HEK293T (cell line): ENCODE results near the gene LAMA1.

Experiments used
- CTCF ChIA-PET: fragments of 350-600 bp; formaldehyde crosslinking; extraction: SDS; loops from one replicate; lab custom pipeline; 2021; ENCODE audit warnings: antibody characterized with exemption, inconsistent platforms; lab: Yijun Ruan, JAX
- POLR2A ChIA-PET: fragments of 350-600 bp; formaldehyde crosslinking; extraction: SDS; loops from one replicate; lab custom pipeline; 2020; ENCODE audit warnings: antibody characterized with exemption, inconsistent platforms; lab: Yijun Ruan, JAX
- DNase-seq: peaks from one replicate; pipeline ENCODE4 v3.0.0; 2012; ENCODE audit warnings: mixed read lengths; ENCODE audit errors: extremely low spot score
- ARNT ChIP-seq: fragments of 450-650 bp; IDR thresholded peaks from 2 replicates; pipeline ENCODE4 v1.6.1; 2017; ENCODE audit warnings: mild to moderate bottlenecking
- BHLHE40 ChIP-seq: fragments of 450-650 bp; IDR thresholded peaks from 2 replicates; pipeline ENCODE4 v1.6.1; 2016; ENCODE audit warnings: mild to moderate bottlenecking, moderate library complexity, borderline replicate concordance
- CTBP1 ChIP-seq: fragments of 450-650 bp; IDR thresholded peaks from 2 replicates; pipeline ENCODE4 v1.6.1; 2016; ENCODE audit warnings: borderline replicate concordance
- ELF4 ChIP-seq: fragments of 450-650 bp; IDR thresholded peaks from 2 replicates; pipeline ENCODE4 v1.6.1; 2017; ENCODE audit warnings: antibody characterized with exemption
- FOXA1 ChIP-seq: fragments of 450-650 bp; IDR thresholded peaks from 2 replicates; pipeline ENCODE4 v1.6.1; 2016; ENCODE audit warnings: mild to moderate bottlenecking
- FOXK2 ChIP-seq: fragments of 450-650 bp; IDR thresholded peaks from 2 replicates; pipeline ENCODE4 v1.6.1; 2016; ENCODE audit warnings: mild to moderate bottlenecking
- FOXM1 ChIP-seq: fragments of 450-650 bp; IDR thresholded peaks from 2 replicates; pipeline ENCODE4 v1.6.1; 2017; ENCODE audit warnings: mild to moderate bottlenecking, borderline replicate concordance
- HDGF ChIP-seq: fragments of 450-650 bp; IDR thresholded peaks from 2 replicates; pipeline ENCODE4 v1.6.1; 2017; ENCODE audit warnings: antibody characterized with exemption, borderline replicate concordance
- L3MBTL2 ChIP-seq: fragments of 450-650 bp; conservative IDR thresholded peaks from 2 replicates; pipeline ENCODE4 v1.6.1; 2016; ENCODE audit warnings: mild to moderate bottlenecking
- LEF1 ChIP-seq: fragments of 450-650 bp; IDR thresholded peaks from 2 replicates; pipeline ENCODE4 v1.6.1; 2017; ENCODE audit warnings: mild to moderate bottlenecking, borderline replicate concordance
- NFRKB ChIP-seq: fragments of 450-650 bp; IDR thresholded peaks from 2 replicates; pipeline ENCODE4 v1.6.1; 2016; ENCODE audit warnings: mild to moderate bottlenecking, moderate library complexity
- SP1 ChIP-seq: fragments of 450-650 bp; IDR thresholded peaks from 2 replicates; pipeline ENCODE4 v1.6.1; 2017
- SUZ12 ChIP-seq: fragments of 450-650 bp; IDR thresholded peaks from 2 replicates; pipeline ENCODE4 v1.6.1; 2016; ENCODE audit warnings: mild to moderate bottlenecking
- TARDBP ChIP-seq: fragments of 450-650 bp; IDR thresholded peaks from 2 replicates; pipeline ENCODE4 v1.6.1; 2016
- ZNF384 ChIP-seq: fragments of 450-650 bp; IDR thresholded peaks from 2 replicates; pipeline ENCODE4 v1.6.1; 2016
- TF ChIP-seq, protein P1 (sequence below): fragments of 450-650 bp; IDR thresholded peaks from 2 replicates; pipeline ENCODE4 v1.6.1; 2016

The LAMA1 gene, protein sequence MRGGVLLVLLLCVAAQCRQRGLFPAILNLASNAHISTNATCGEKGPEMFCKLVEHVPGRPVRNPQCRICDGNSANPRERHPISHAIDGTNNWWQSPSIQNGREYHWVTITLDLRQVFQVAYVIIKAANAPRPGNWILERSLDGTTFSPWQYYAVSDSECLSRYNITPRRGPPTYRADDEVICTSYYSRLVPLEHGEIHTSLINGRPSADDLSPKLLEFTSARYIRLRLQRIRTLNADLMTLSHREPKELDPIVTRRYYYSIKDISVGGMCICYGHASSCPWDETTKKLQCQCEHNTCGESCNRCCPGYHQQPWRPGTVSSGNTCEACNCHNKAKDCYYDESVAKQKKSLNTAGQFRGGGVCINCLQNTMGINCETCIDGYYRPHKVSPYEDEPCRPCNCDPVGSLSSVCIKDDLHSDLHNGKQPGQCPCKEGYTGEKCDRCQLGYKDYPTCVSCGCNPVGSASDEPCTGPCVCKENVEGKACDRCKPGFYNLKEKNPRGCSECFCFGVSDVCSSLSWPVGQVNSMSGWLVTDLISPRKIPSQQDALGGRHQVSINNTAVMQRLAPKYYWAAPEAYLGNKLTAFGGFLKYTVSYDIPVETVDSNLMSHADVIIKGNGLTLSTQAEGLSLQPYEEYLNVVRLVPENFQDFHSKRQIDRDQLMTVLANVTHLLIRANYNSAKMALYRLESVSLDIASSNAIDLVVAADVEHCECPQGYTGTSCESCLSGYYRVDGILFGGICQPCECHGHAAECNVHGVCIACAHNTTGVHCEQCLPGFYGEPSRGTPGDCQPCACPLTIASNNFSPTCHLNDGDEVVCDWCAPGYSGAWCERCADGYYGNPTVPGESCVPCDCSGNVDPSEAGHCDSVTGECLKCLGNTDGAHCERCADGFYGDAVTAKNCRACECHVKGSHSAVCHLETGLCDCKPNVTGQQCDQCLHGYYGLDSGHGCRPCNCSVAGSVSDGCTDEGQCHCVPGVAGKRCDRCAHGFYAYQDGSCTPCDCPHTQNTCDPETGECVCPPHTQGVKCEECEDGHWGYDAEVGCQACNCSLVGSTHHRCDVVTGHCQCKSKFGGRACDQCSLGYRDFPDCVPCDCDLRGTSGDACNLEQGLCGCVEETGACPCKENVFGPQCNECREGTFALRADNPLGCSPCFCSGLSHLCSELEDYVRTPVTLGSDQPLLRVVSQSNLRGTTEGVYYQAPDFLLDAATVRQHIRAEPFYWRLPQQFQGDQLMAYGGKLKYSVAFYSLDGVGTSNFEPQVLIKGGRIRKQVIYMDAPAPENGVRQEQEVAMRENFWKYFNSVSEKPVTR (N-terminal part only)

DNA sequence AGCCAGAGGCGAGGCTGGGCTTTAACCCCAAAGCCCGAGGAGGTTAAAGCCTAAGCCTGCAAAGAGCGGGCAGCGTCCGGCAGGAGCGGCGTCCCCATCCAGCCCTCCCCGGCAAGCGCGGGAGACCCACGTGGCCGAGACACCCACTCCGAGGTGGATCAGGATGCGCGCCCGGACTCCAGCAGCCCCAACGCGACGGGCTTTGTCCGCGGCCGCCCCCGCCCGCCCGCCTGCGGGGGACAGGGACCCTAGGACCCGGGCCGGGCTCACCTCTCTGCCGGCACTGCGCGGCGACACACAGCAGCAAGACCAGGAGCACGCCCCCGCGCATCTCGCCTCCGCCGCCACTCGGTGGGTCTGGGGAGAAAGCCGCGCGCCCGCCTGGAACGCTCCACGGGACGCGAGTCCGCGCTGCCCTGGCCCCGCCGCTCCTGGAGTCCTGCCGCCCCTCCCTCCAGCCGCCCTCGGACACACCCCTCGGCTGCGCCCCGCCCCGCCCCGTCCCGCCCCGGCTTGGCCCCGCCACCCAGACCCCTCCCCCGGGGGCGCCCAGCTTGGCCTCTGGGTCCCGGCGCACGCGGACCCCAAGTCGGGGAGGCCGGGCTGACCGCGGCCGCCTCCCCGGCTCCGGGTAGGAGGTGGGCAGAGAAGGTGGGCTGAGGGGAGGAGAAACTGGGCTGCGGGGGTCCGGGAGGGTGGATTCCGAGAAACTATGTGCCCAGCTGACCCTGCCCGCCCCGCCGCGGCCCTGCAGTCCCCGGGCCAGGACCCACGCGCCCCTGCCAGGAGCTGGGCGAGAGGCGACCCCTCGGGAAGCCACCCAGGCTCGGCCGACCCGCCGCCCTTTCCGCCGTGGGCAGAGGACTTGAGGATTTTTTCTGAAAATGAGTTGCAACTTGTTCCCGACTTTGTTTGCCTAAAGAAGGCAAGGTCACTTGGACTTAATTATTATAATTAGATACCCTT is at the start of gene LAMA1:
TSS of gene LAMA1 (minus strand) at position 408 of the 966 bp plus-strand sequence. CDS start at position 331, 77 bp downstream.
- ChIA-PET CTCF (no interaction called here), POLR2A (interaction anchor here (0.9 kb wide), 1 partner anchor 21 kb away, joined by 3 read pairs; no protein-coding TSS in a partner anchor)
- TF ChIP-seq BHLHE40: no peak
- TF ChIP-seq FOXK2: no peak
- TF ChIP-seq L3MBTL2: peak; percentile 57
- TF ChIP-seq CTBP1: no peak
- TF ChIP-seq HDGF: no peak
- peak; percentile 54 for DNase-seq

DNA sequence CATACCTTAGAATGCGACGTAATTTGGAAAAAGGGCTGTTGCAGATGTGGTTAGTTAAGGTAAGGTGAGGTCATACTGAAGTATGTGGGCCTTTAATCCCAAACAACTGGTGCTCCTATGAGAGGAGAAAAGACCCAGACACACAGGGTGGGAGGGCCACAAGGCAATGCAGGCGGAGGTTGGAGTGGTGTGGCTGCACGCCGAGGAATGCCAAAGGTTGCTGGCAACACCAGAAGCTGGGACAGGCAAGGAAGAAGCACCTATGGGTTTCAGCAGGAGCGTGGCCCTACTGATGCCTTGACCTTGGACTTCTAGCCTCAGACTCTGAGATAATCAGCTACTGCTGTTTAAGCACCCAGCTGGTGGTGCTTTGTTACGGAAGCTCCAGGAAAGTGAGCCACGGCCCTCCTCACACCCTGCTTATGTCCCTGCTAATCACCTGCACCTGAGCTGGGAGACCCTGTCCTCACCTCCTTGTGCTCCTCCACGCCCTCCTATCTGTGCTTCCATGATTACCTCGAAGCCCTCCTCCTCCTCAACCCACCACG is 48.3 kb upstream of the LAMA1 start:
- no peak for TF ChIP-seq TARDBP
- no peak for TF ChIP-seq BHLHE40
- no peak for TF ChIP-seq HDGF
- ChIA-PET CTCF (no interaction called here), POLR2A (no interaction called here)
- DNase-seq: no peak

DNA sequence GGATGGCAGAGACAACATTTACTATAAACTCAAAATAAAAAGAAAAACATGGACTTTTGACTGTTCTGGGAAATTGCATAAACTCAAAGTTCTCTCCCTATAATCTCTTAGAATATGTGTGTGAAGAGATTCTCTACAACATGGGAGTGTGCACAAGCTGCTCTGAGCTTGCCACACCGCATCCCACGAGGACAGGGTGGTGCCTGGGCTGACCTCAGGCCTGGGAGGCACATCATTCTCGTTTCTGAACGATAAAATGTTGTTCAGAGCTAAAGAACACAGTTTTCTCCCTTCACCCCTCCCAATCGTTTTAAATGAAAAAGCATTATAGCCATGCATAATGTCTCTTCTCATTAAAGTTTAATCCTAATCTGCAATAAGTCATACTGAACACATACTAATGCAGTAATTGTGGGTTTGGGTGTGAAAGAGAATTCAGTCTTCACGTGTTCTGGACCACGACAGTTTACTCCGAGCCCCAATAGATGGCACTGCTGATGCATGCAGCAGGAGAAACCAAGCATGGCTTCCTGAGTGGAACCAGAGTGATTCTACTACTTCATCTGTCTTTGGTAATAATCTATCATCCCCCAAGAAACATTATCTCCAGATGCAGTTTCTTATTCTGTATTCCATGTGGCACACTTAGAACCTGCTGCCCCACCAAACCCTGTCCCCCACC is 46.9 kb upstream of the LAMA1 start:
- ChIA-PET CTCF (interaction anchor here (0.5 to 0.7 kb wide), 3 partner anchors 11 to 129 kb away, joined by 3 to 4 read pairs (median 3); no protein-coding TSS in a partner anchor), POLR2A (no interaction called here)
- no peak for DNase-seq
- no peak for TF ChIP-seq ELF4

DNA sequence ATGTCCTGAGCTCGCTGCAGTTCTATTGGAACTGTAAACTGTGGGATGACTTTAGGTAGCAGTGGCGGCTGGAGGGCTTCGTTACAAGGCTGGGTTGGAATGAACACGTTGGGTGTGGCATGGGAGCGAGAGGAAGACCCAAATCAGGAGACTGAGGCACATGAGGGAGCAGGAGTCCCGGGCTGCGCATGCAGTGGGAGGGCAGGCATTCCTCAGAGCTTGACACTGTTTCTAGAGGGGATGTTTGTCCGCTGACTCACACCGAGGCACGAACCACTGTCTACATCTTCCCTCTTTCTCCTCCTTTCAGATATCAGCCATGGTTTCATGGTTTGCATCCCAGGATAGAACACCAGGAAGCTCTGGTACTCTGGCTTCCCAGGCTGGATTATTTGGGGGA is 40.6 kb upstream of the LAMA1 start:
- ChIA-PET POLR2A (no interaction called here), CTCF (no interaction called here)
- DNase-seq: no peak
- no peak for TF ChIP-seq ZNF384
- no peak for TF ChIP-seq FOXM1
- no peak for TF ChIP-seq BHLHE40
- TF ChIP-seq TARDBP: no peak
- TF ChIP-seq LEF1: no peak
- no peak for TF ChIP-seq HDGF
- TF ChIP-seq, protein P1, sequence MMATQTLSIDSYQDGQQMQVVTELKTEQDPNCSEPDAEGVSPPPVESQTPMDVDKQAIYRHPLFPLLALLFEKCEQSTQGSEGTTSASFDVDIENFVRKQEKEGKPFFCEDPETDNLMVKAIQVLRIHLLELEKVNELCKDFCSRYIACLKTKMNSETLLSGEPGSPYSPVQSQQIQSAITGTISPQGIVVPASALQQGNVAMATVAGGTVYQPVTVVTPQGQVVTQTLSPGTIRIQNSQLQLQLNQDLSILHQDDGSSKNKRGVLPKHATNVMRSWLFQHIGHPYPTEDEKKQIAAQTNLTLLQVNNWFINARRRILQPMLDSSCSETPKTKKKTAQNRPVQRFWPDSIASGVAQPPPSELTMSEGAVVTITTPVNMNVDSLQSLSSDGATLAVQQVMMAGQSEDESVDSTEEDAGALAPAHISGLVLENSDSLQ: no peak
- no peak for TF ChIP-seq FOXA1
- TF ChIP-seq SUZ12: no peak
- no peak for TF ChIP-seq CTBP1
- no peak for TF ChIP-seq ELF4
- TF ChIP-seq SP1: no peak
- no peak for TF ChIP-seq ARNT
- no peak for TF ChIP-seq L3MBTL2

DNA sequence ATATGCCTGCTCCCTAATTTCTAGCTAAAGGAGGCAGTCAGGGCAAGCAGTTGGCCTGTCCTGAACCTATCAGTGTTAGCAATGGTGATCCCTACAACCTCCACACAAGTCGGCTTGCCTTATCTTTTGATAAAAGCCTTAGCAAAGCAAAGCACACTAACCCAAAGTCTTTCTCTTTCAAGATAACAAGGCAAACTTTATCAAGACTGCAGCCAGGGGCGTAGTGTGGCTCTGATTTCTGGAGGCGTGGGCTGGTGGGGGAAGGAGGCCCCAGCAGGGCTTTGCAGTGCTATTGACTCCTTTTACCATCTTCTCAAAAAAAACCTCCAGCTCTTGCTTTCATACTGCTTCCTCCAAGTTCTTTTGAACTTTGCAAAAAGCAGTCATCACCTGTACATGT is 40.2 kb upstream of the LAMA1 start:
- CTCF ChIA-PET: interaction anchor here (0.5 kb wide), 1 partner anchor 621 kb away, joined by 3 read pairs; no protein-coding TSS in a partner anchor
- POLR2A ChIA-PET: no interaction called here
- DNase-seq: no peak
- TF ChIP-seq LEF1: no peak
- TF ChIP-seq, protein P1: no peak

DNA sequence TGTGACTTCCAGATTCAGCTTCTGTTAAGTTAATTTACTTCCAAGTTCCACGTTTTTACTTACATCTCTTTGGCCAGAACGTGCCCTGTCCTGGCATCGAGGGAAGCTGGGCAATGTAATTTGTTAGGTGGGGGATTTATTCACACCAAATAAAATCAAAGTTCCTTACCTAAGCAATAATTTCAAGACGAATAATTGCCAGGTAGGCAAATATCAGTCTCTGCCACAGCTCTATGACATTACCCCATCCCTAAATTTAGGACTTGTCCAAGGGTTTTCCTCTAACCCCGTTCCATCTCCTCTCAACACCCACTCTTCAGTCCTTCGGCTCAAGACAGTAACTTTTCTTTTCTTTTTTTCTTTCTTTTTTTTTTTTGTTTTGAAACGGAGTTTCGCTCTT is 38.3 kb upstream of the LAMA1 start:
- POLR2A ChIA-PET: no interaction called here
- DNase-seq: no peak
- TF ChIP-seq BHLHE40 (no peak), NFRKB (no peak)
- CTCF ChIA-PET: no interaction called here
